Upper lobe of left lung (tissue), 4 donors: ENCODE data around the gene GDNF.

Experiments
- CTCF ChIP-seq, 6 experiments: fragments of 450-650 bp in 4 of 6; fragments of 200-600 bp in 2 of 6; sonication (generic) in 2 of 6; IDR thresholded peaks; one replicate each; pipeline ENCODE4 v1.5.1; 2016 to 2019; ENCODE audit warnings: antibody characterized with exemption in 6 of 6
- EP300 ChIP-seq, 4 donors: sonication (generic); formaldehyde crosslinking; IDR thresholded peaks; one replicate each; pipeline ENCODE4 v1.5.1; 2017; ENCODE audit warnings: antibody characterized with exemption in 4 of 4, control low read depth in 2 of 4
- POLR2A ChIP-seq, 4 donors: fragments of 450-650 bp; IDR thresholded peaks; one replicate each; pipeline ENCODE4 v1.5.1; 2016 to 2017; ENCODE audit warnings: antibody characterized with exemption in 4 of 4, mild to moderate bottlenecking in 2 of 4
- POLR2AphosphoS5 ChIP-seq, 2 donors: sonication (generic); formaldehyde crosslinking; IDR thresholded peaks; one replicate each; pipeline ENCODE4 v1.5.1; 2017; ENCODE audit warnings: antibody characterized with exemption in 2 of 2

GRCh38 chr5:37803487-37803886 is 36.4 kb downstream of the GDNF start:
- no peak for TF ChIP-seq POLR2AphosphoS5 (IDR thresholded peaks at IDR 0.05)
- no peak for TF ChIP-seq CTCF (IDR thresholded peaks at IDR 0.05)
- no peak for TF ChIP-seq EP300 (IDR thresholded peaks at IDR 0.05)
- TF ChIP-seq POLR2A (IDR thresholded peaks at IDR 0.05), result no peak
